GM19372 (cell line): ENCODE measurements around the gene SAP30.

ENCODE experiments used
- ATAC-seq: cut with Tn5 transposase; IDR thresholded peaks from one replicate; pipeline ENCODE4 v1.9.1; 2021; ENCODE audit warnings: mild to moderate bottlenecking, low read depth, moderate library complexity; ENCODE audit not compliant: unreplicated experiment

Gene SAP30

DNA sequence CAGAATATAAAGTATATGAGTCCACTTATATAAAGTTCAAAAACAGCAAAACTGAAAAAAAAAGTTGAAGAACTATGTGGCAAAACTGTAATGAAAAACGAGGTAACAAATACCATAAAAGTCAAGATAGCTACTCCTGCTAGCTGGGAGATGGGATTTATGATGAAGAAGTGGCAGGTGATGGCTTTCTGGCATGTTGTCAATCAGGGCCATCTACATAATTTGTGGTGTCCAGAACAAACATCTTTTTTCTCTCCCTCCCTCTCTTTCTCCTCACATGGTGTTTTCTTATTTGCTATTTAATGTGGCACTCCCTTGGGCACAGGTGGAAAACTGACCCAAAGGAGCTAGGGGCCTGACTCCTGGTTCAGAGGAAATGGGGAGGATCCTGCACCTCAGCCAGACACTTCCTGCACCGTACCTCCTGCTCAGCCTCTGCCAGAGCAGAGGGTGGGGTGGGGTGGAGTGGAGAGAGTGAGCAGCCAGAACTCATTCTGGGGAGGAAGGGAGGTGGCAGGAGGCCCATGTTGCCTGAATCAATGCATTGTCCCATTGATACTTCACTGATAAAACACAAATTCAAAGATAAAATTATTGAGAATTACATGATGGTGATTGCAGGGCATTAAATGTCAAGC lies 5.3 kb upstream of the SAP30 start:
- no peak for ATAC-seq

DNA sequence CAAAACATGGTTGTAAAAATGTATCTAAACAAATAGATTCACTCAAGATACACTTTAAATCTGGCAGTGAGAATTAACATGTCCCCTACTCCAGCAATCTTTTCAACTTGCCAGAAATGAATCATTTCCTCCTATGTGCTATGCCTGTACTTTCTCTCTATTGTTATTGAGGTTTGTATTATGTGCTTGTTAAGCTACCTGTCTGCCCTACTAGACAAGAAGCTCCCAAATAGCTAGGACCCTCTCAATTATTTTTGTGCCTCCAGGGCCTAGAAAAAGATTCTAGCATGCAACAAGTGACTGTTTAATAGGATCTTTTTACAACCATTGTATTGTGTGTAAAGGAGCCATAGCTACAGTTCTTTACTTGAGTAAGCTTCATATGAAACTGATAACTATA lies 3.5 kb upstream of the SAP30 start:
- no peak for ATAC-seq

DNA sequence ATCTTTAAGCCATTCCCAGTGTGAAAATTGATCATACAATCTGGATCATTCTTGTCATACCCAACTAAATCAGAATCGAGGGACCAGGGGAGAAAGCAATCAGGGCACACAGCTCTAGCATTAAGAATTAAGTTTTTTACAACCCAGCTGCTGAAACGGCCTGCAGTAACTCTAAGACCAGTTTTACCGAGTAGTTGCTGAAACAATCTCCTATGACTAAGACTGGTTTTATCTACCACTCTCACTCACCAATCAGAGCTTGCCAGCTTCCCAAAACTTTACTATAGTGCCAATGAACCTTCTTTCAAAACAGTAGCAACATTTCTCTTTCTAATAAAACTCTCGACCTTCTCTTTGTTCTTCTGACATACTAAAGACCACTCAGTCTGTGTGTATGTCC lies 2.8 kb upstream of the SAP30 start:
- ATAC-seq: no peak

DNA sequence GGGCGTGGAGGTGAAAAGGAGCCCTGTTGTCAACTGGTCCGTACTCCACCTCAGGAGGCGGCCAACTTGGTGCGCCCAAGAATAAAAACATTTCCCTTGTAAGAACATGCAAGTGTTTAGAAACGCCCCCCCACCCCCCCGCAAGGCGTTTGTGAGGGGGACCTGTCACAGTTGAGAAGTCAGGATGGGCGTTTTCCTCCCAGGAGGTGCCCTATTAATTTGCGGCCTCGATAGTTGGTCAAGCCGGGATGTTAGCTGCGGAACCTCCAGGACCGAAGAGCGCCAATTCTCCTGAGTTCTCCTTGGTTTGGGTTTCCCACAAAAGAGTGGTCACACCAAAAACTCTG lies 651 bp upstream of the SAP30 start:
- peak; percentile 3 for ATAC-seq

DNA sequence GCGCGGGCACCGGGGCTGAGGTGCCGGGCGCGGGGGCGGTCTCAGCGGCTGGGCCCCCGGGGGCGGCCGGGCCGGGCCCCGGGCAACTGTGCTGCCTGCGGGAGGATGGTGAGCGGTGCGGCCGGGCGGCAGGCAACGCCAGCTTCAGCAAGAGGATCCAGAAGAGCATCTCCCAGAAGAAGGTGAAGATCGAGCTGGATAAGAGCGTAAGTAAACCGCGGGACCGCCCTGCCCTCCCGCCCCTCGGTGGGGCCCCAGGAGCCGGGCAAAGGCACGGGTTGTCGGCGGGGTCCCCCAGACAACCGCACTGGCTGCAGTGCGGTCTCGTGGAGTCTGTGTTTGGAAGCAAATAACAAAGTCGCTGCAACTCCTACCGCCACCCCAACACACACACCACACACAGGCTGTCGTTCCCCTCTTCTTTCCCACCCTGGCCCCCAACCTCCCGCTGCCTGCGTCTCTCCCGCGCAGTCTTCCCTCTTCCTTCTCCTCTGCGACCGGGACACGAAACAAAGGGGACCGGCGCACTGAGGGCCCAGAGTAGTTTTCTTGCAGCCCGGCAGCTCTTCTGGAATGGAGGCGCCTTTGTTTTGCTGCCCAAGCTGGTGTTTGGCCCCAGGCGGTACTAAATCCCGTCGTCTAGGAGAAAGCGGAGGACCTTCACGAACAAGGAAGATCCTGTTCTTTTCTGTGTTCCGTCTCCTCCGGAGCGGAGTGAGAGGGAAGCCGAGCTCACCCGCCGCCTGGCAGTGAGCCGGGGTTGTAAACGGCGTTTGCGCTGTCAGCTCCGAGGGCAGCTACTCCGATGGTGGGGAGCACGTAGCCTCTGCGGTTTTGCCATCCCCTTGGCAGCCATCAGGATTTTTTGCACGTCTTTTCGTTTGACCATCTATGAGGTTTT lies 788 bp downstream of the SAP30 start:
- peak; percentile 15 for ATAC-seq

DNA sequence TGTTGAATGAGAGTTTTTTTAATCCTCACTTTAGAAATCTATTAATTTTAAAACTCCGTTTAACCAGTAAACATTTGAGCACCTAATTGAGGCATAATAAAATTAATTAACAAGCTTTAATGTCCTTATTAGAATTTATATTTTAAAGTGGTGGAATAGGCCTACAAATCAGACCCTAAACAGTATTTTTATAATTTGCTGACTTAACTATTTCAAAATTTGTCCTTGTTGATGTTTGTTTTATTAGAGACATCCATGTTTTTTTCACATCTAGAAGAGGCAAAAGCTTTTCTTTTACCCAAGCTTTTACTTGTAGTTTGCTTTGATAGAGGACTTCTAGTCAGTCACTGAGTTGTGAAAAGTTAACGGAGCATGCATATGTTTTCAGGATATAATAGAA lies 3.8 kb downstream of the SAP30 start:
- ATAC-seq: no peak

DNA sequence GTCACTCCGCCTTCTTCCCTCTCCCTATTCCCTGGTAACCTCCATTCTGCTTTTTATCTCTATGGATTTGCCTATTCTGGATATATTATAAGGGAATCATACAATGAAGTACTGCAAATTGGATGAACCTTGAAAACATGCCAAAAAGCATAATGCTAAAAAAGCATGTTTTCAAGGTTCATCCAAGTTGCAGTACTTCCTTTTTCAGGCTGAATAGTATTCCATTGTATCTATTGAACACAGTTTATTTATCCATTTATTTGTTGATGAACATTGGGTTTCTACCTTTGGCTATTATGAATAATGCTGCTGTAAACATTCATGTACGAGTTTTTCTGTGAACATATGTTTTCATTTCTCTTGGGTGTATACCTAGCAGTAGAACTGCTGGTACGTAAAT lies 9.2 kb downstream of the SAP30 start:
- ATAC-seq: no peak

DNA sequence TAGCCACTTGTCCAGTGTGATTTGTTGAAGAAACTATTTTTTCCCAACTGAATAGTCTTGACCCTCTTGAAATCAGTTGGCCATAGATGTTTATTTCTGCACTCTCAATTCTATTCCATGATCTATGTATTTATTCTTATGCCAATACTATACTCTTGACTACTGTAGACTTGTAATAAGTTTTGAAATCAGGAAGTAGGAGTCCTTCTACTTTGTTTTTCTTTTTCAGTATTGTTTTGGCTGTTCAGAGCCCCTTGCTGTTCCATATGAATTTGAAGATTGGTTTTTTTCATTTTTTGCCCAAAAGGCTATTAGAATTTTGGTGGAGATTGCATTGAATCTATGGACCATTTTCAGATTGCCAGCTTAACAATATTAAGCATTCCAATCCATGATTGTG lies 10.2 kb downstream of the SAP30 start:
- ATAC-seq: no peak

DNA sequence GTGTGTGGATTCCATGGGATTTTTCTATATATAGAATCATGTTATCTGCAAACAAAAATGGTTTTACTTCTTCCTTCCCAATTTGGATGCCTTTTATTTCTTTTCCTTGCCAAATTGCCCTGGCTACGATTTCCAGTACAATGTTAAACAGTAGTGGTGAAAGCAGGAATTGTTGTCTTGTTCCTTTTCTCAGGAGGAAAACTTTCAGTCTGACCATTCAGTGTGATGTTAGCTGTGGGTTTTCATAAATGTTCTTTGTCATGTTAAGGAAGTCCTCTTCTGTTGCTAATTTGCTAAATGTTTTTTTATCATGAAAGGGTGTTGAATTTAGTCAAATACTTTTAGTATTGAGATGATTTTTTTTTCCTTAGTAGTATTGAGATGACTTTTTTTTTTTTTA lies 10.9 kb downstream of the SAP30 start:
- ATAC-seq: no peak

DNA sequence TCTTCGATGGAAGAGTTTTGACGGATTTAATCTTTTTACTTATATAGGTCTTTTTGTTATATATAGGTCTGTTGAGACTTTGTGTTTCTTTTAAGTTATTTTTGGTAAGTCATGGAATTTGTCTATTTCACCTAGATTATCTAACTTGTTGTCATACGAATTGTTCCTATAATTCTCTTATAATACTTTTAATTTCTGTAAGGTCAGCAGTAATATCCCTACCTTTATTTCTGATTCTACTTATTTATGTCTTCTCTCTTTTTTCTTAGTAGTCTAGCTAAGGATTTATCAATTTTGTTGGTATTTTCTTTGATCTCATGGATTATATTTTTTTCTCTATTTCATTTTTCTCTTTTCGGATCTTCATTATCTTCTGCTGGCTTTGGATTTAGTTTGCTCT lies 11.6 kb downstream of the SAP30 start:
- ATAC-seq: no peak

DNA sequence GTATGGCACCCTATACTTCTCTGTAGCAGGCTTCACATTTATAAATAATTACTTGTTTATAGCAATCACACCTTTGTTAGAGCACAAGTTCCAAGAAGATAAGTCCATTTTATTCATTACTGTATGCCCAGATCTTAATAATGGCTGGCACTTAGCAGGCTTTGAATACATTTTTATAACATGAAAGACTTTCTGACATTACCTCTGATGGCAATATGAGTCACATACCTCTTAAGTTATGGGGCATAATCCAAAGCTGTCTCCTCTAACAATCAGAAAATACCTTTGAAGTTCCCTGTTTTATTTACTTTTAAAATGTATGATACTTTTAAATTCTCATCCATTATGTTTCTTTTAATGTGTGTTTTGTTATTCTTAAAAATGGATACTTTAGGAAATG lies 16.0 kb downstream of the SAP30 start:
- no peak for ATAC-seq

DNA sequence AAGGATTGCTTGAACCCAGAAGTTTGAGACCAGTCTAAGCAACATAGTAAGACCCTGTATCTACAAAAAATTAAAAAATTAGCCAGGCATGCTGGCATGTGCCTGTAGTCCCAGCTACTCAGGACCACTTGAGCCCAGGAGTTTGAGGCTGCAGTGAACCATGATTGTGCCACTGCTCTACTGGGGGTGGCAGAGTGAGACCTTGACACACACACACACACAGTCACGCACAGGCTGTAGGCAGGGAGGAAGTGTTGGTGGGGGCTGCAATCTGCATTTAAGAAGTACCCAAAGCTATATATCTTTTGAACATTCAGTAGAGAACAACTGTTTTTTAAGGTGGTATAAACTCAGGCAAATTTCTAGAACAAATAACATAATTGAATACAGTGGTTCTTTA lies 20.9 kb downstream of the SAP30 start:
- no peak for ATAC-seq

DNA sequence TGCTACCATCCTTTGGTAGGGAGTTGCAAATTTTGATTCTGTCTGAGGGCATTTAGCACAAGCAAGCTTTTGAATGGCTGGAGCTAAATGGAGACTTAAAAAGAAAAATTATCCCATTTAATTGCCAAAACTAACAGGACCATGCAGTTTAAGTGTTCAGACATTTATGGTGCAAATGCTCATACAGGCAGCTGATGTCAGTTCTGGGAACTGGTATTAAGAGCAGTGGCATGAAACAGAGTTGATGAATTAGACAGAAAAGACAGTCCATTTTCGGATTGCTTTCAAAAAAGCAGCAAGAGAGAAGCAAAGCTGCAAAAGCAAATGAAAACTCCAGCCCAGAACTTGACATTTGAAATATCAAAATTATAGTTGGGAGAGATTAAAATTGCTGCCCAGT lies 26.9 kb downstream of the SAP30 start:
- no peak for ATAC-seq

DNA sequence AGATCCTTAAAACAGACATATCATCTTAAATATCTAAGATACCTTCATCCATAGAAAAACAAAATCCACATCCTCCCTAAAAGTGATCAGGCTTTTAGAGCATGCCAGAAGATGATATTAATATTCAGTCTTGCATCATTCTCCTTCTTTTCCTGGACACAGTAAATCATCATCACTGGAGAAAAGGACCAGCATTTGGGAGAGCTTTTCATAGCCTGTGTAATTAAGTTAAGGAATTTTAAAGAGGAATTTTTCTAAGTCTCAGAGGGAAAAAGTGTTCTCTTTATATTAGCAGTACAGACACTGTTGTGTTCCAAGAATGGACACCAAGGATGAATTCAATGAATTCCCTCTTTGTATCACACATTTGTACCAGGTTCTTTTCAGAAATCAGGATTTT lies 27.5 kb downstream of the SAP30 start:
- ATAC-seq: no peak

DNA sequence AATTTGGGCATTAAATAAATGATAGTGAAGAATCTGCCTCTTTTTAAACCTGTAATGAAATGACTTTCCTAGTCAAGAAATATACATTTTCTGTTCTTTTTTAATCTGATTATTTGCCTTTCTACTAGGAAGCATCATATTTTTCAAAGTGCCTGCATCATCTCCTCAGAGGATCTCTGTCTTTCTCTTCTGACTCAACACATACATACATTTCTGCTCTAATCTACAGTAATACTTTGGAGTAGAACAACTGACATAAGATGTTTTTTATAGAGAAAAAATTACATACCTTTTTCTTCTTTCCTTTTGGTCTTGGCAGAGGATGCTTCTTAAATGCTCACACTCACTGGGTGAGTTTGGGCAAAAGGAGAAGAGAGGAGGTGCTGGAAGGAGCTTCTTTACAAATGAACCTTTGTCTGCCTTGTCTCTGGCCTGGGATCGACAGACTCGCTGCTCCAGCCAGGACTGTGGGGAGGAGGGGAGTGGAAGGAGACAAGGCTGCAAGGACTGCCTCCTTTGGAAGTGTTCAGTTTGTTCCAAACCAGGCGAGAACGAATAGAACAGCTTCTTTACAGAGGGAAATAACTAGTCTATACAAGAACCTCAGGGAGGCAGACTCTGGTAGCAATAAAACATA lies 28.1 kb downstream of the SAP30 start, which contains the start of gene SCRG1:
TSS of gene SCRG1 (minus strand) at position 338 of the 637 bp plus-strand sequence. CDS start 7,702 bp downstream, outside the sequence.
- ATAC-seq: no peak

DNA sequence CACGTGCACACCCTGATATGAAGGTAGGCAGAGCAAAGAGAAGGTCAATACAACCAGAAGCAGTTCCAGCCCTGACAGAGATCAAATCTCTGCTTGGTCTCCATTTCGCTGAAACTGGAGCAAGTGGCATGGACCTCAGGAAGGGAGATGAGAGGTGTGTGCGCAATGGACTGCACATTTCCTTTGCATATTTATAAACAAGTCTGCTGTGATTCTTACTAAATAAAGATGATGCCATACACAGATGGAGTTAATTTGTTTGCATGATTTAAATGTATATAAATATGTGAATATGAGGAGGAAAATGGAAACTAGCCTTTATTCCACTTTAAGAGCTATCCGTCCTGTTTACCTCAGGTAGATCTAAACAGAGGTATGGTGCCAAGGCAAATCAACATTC lies 30.3 kb downstream of the SAP30 start:
- ATAC-seq: no peak

DNA sequence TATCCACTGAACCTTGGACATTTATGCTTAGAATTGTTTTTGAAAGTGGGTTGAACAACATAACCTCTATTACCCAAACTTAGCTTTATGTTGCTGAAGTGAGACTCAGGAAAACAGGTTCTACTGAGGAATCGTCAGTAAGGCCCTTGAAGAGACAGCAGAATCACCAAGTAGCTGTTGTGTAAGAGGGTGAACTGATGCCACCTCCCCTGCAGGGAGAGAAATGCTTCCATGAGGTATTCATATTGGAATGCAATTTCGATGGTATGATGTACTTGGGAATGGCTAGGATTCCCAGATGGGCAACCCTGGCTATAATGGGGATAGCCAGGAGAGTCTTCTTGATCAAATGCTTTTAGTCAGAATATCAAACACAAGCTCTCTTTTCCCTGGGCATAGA lies 32.3 kb downstream of the SAP30 start:
- no peak for ATAC-seq

DNA sequence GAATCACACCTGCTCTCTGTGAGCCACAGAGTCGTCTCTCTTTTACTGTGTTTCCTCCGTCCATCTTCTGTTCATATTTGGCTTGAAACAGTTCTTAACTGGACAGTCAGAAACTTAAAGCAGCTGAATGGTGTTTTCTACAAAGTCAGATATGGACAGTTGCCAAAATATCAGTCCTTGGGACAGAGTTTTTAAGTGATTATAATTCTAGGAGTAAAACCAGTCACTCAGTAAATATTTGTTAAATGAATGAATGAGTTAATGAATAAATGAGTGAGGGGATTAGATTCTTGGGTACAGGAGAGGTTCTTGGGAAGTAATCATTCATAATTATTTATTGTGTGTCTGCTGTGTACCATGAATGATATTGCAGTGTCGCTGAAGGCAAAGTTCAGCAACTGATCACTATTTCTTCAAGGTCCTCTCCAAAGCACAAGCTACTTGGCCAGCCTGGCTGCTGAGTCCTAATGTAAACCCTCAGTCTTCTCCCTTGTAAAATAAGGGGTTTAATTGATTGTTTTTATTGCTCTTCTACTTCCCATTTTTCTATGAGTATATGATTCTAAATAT lies 33.6 kb downstream of the SAP30 start:
- no peak for ATAC-seq

DNA sequence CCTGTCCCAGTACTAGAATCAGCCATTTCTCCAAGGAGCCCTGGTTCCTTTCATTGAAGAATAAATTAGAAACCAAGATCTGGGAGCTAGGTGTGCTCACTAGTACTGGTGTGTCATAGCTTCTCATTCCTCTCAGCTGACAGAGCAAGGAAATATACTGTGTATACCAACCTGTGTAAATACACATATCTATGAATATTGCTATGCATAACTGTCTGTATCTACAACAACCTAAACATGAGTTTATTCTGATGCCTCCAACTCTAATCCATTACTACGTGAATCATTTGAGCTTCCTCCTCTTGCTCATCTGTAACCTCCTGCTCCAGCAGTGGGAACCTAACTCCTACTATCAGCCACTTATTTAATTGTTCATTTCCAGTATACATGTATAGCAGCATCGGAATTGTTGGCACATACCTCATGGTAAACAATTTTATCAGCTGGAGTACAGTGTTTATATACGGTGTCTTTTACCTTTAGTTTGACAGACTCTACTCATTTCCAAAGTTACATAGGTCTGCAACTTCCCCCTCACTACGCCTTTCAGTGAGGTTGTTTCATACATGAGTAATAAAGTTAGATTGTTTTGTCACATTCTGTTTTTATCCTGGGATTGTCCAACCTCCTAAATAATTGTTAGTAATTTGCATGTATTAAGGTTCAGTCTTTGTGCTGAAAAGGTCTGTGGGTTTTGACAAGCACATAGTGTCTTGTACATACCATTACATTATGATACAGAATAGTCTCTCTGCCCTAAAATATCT lies 35.3 kb downstream of the SAP30 start:
- ATAC-seq: no peak

DNA sequence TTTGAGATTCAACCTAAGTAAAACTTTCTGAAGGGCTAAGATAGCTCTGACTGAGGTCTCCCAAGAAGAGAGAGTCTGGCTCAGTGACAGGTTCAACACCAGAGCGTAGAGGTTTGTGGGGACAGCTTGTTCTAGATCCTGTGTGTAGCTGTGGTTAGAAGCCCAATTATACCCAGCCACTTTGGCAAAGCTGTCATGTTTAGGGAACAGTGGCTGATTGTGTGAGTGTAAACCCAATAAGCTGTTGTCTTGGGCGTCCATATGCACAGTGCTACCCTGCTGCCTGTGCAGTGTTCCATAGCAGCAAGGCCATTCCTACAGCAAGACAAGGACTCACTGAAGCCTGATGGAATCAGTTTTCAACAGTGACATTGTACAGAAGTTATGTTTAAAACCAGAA lies 39.3 kb downstream of the SAP30 start:
- ATAC-seq: no peak
